Heart left ventricle (tissue), 13 donors: ENCODE measurements around the gene PDE7B.

Experiments used
- CTCF ChIP-seq, 12 donors: fragments of 200-600 bp; sonication (generic) in 4 of 12; IDR thresholded peaks; one replicate each; pipeline versions ENCODE4 v1.5.0 to v1.8.0; 2018 to 2022; ENCODE audit warnings: antibody characterized with exemption in 12 of 12, mild to moderate bottlenecking in 5 of 12
- POLR2A ChIP-seq, 2 donors: fragments of 450-650 bp; IDR thresholded peaks; one replicate each; pipeline ENCODE4 v1.6.1; 2017; ENCODE audit warnings: antibody characterized with exemption in 2 of 2, mild to moderate bottlenecking in 2 of 2, moderate library complexity in 2 of 2
- donor health status: ischemic (EF 13 %, LVEDD 7.1; RV severe dilation, severe dysfunction).
- donor health status: DM: no; HTN: yes; CAD: no.
- donor health status: DM: no; HTN: no; CAD: no.
- donor health status: ischemic (EF 25% LVEDD 6.9; RV normal size, moderate dysfunction).
- donor health status: ischemic (EF 25% LVEDD 5.7; RV mildly dilated, moderate dysfunction).
- donor health status: ischemic (EF 35%, LVEDD 5.7; RV mildly dilated, moderate dysfunction).
- donor health status: nonischemic (EF 11% LVEDD 7.7; RV severe dilation, severe dysfunction).
- donor health status: DM: yes; HTN: yes; CAD: no.
- donor health status: PGD.
- donor health status: ischemic (EF 29% LVEDD 5.4; RV normal size, mild dysfunction).
- donor health status: nonischemic (EF 23%, LVEDD 6.1; RV moderate dilation, normal function).

GRCh38 chr6:136192902-136193301, 341.4 kb downstream of the PDE7B start:
- TF ChIP-seq CTCF (IDR thresholded peaks at IDR 0.05) (no peak), POLR2A (IDR thresholded peaks at IDR 0.05) (no peak)
